ENCODE measurements around the gene KIAA0825.
"Not testable (repeated sequence)": the region's sequence is repeated elsewhere in the genome, so short reads cannot be mapped to it uniquely, and the experiment has no call there.

The KIAA0825 gene

GRCh38 chr5:94228791-94229190 lies 389.6 kb downstream of the KIAA0825 start:
- no peak for DNase-seq

- no peak for DNase-seq
Observed at GRCh38 chr5:94223235-94223634, 395.2 kb downstream of the KIAA0825 start.

GRCh38 chr5:94218374-94218773 lies 400.0 kb downstream of the KIAA0825 start:
- DNase-seq: no peak

GRCh38 chr5:94217745-94218144 lies 400.7 kb downstream of the KIAA0825 start:
- no peak for DNase-seq

GRCh38 chr5:94217216-94217615 lies 401.2 kb downstream of the KIAA0825 start:
- no peak for DNase-seq

- no peak for DNase-seq
Observed at GRCh38 chr5:94212476-94212875, 405.9 kb downstream of the KIAA0825 start.

- DNase-seq: no peak
Observed at GRCh38 chr5:94209774-94210355, 408.5 kb downstream of the KIAA0825 start.

- DNase-seq: no peak
Observed at GRCh38 chr5:94209272-94209671, 409.1 kb downstream of the KIAA0825 start.

GRCh38 chr5:94199566-94199965 lies 418.8 kb downstream of the KIAA0825 start:
- DNase-seq: no peak

- no peak for DNase-seq
Observed at GRCh38 chr5:94197970-94198369, 420.4 kb downstream of the KIAA0825 start.

GRCh38 chr5:94196953-94197352 lies 421.5 kb downstream of the KIAA0825 start:
- no peak for DNase-seq

- no peak for DNase-seq
Observed at GRCh38 chr5:94192658-94193391, 425.6 kb downstream of the KIAA0825 start.

- no peak for DNase-seq
Observed at GRCh38 chr5:94191604-94192003, 426.8 kb downstream of the KIAA0825 start.

GRCh38 chr5:94188725-94189124 lies 429.7 kb downstream of the KIAA0825 start:
- no peak for DNase-seq

GRCh38 chr5:94184870-94185269 lies 433.5 kb downstream of the KIAA0825 start:
- DNase-seq: no peak

GRCh38 chr5:94181895-94182294 lies 436.5 kb downstream of the KIAA0825 start:
- DNase-seq: no peak

- DNase-seq: no peak
Observed at GRCh38 chr5:94180761-94181160, 437.6 kb downstream of the KIAA0825 start.

- no peak for DNase-seq
Observed at GRCh38 chr5:94175912-94176311, 442.5 kb downstream of the KIAA0825 start.

- DNase-seq: no peak
Observed at GRCh38 chr5:94174748-94175411, 443.5 kb downstream of the KIAA0825 start.

GRCh38 chr5:94173100-94173499 lies 445.3 kb downstream of the KIAA0825 start:
- no peak for DNase-seq

GRCh38 chr5:94171070-94171469 lies 447.3 kb downstream of the KIAA0825 start:
- DNase-seq: not testable (repeated sequence)

GRCh38 chr5:94170158-94170557 lies 448.2 kb downstream of the KIAA0825 start:
- not testable (repeated sequence) for DNase-seq

- no peak for DNase-seq
Observed at GRCh38 chr5:94168151-94168550, 450.3 kb downstream of the KIAA0825 start.

- DNase-seq: no peak
Observed at GRCh38 chr5:94161801-94162200, 456.6 kb downstream of the KIAA0825 start.

Data from activated T-cell treated with anti-CD3 and anti-CD28 coated beads for 4 hours (primary cell).